ENCODE measurements around the gene SLC9A3.

SLC9A3 gene

GRCh38 chr5:438481-438981 is 85.7 kb downstream of the SLC9A3 start:
- DNase-seq, result no peak

DNA sequence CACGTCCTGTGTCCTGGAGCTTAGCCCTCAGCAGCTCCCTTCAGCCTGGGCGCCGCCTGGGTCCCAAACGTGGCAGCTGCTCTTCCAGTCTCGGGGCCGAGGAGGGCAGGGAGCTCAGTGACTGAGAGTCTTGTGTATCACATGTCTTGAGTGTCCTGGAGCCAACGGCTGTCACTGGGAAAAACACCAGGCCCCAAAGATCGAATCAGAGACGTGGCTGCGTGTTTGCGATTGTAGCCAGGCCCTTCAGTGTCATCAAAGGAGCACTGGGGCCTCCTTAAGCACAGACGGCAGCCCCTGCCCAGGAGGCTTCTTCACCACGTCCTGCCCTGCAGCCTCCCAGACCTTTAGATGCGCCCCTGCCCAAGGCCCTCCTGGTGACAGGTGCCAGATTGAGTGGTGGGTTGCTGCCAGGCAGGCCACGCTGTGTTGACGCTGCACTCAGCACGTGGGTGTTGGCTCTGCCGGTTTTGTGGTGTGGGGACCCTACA is 86.9 kb downstream of the SLC9A3 start:
- DNase-seq, result no peak

DNA sequence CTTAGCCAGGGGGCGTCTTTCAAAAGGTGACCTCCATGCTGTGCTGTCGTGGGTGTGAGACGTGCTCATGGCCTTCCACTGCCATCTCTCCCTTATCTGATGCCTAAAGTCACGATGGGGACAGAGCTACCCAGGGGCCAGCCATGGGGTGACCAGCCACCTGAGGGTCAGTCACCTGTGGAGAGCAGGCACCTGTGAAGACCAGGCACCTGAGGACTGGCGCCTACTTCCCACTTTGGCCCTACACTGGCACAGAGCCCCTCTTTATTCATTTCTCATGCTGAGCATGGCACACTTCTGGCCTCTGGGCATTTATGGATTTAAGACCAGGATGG is 87.6 kb downstream of the SLC9A3 start:
- no peak for DNase-seq

- peak; percentile 24 for DNase-seq
These were observed 88.1 kb downstream of the SLC9A3 start for GRCh38 chr5:435961-436640.

GRCh38 chr5:435156-435790 is 89.0 kb downstream of the SLC9A3 start:
- DNase-seq, result no peak

DNA sequence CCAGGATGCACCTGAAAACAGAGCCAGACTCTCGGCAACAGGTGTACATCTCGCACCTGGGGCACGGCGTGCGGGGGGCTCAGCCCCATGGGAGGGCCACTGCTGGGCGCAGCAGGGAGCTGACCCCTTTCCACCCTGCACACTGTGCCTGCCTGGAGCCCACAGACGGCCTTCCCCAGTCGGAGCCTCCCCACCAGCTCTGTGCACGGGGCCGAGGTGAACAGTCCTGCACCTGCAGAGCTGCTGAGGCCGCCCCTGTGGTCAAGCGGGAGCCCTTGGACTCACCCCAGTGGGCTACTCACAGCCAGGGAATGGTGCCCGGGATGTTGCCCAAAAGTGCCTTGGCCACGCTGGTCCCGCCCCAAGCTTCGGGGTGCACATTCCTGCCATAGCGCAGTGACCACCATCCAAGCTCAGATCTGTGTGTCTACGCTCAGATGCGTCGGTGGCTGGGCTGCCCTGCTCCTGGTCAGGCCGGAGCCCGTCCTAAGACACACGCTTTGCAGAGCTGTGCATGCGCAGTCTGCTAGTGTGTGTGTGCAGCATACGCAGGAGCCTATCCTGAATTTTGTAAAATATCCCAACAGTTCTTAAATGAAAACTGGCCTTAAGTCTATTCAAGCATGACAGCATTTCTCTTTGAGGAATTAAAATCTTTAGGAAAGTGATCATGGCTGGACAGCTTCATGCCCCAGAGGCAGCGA is 89.7 kb downstream of the SLC9A3 start:
- no peak for DNase-seq

DNA sequence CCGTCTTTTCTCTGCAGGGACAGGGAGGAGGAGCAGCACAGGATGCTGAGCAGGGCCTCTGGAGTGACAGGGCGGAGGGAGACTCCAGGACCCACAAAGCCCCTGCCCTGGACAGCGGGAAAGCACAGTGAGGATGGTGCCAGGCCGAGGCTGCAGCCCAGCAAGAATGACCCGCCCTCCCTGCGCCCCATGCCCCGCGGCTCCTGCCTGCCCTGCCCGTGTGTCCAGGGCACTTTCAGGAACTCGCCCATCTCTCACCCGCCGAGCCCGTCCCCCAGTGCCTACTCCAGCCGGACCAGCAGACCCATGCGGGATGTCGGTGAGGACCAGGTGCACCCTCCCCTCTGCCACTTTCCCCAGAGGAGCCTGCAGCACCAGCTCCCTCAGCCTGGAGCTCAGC is 90.4 kb downstream of the SLC9A3 start:
- no peak for DNase-seq

GRCh38 chr5:432928-433791 is 91.1 kb downstream of the SLC9A3 start:
- no peak for DNase-seq

GRCh38 chr5:432201-432927 is 91.9 kb downstream of the SLC9A3 start:
- DNase-seq, result no peak

- DNase-seq, result no peak
These were observed 92.6 kb downstream of the SLC9A3 start for GRCh38 chr5:431711-432050.

GRCh38 chr5:431001-431710 is 93.1 kb downstream of the SLC9A3 start:
- DNase-seq, result peak; percentile 17

GRCh38 chr5:430214-430925 is 93.9 kb downstream of the SLC9A3 start:
- no peak for DNase-seq

DNA sequence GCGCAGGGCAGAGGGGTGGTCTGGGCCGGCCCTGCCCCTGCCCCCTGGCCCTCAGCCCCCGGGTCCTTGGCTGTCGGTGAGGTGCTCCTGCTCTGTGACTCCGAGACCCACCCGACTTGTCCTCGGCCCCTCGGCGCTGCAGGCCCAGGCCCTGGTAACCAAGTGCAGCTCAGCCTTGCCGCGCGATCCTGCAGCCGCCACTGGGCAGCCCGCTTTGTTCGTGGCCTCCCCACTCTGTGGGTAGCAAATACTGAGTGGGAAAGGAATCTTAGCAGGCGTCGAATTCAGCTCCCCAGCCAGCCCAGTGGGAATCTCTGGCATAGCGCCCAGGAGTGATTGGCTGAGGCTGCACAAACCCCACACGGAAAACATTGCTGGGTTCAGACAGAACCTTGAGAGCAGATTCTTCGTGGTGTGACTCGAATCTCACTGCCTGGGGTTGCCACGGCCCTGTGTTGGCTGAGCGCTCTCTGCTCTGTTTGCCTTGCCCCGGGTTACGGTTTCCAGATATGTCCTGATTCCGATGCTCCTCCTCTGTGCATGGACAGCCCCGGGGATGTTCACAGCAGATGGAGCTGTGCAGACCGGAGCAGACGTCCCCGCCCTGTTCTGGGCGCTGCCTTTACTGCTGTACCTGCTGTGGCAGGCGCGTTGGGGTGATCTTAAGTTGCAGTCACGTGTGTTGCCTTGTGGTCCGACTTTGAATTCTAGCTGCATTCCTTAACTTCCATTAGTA is 94.6 kb downstream of the SLC9A3 start:
- DNase-seq, result no peak

- no peak for DNase-seq
These were observed 95.3 kb downstream of the SLC9A3 start for GRCh38 chr5:428754-429452.

GRCh38 chr5:428219-428618 is 96.0 kb downstream of the SLC9A3 start:
- DNase-seq, result no peak

GRCh38 chr5:427415-428087 is 96.7 kb downstream of the SLC9A3 start:
- DNase-seq, result no peak

GRCh38 chr5:426392-426976 is 97.8 kb downstream of the SLC9A3 start:
- no peak for DNase-seq

DNA sequence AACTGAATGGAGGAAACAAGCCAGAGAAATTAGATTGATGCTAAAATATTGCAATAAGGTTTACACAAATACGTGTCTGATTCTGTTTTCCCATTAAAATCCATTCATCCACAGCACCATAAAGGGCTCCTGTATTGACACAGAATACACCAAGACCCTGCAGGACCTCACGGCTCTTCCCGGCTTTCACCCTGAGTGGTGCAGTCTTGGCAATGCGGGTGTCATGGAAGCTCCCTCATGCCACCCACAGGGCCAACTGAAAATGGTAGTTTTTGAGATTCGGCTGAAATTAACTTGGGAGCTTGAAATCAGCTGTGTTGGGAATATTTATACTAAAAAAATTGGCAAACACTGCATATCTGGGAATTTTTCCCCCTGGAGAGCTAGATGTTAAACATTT is 98.5 kb downstream of the SLC9A3 start:
- DNase-seq, result peak; percentile 48

Data from NCI-H1105 treated with DMSO at 0.1 percent for 48 hours (cell line).